Measurements from ENCODE around the gene DENND1A.
"Not testable (repeated sequence)": the region's sequence is repeated elsewhere in the genome, so short reads cannot be mapped to it uniquely, and the experiment has no call there.

Gene DENND1A

GRCh38 chr9:123825342-123826060 is 104.4 kb downstream of the DENND1A start:
- TF ChIP-seq CTCF (IDR thresholded peaks at IDR 0.05; ENCODE audit: insufficient read depth, missing control alignments) = no peak
- FAIRE-seq = no peak
- DNase-seq (ENCODE audit: insufficient read length, low spot score) = no peak

- no peak for FAIRE-seq
- no peak for TF ChIP-seq CTCF (IDR thresholded peaks at IDR 0.05; ENCODE audit: insufficient read depth, missing control alignments)
- DNase-seq (ENCODE audit: insufficient read length, low spot score) = no peak
Observed at GRCh38 chr9:123823194-123823947, 106.6 kb downstream of the DENND1A start.

- TF ChIP-seq CTCF (IDR thresholded peaks at IDR 0.05; ENCODE audit: insufficient read depth, missing control alignments) = no peak
- no peak for DNase-seq (ENCODE audit: insufficient read length, low spot score)
- FAIRE-seq = peak; percentile 71
Observed at GRCh38 chr9:123821619-123822018, 108.3 kb downstream of the DENND1A start.

- no peak for DNase-seq (ENCODE audit: insufficient read length, low spot score)
- no peak for FAIRE-seq
- no peak for TF ChIP-seq CTCF (IDR thresholded peaks at IDR 0.05; ENCODE audit: insufficient read depth, missing control alignments)
Observed at GRCh38 chr9:123820139-123820538, 109.8 kb downstream of the DENND1A start.

- FAIRE-seq (no peak), DNase-seq (ENCODE audit: insufficient read length, low spot score) (no peak)
- TF ChIP-seq CTCF (IDR thresholded peaks at IDR 0.05; ENCODE audit: insufficient read depth, missing control alignments) = no peak
Observed at GRCh38 chr9:123816817-123817472, 113.0 kb downstream of the DENND1A start.

GRCh38 chr9:123815856-123816255 is 114.1 kb downstream of the DENND1A start:
- FAIRE-seq; DNase-seq (ENCODE audit: insufficient read length, low spot score): not testable (repeated sequence)

GRCh38 chr9:123814496-123814895 is 115.4 kb downstream of the DENND1A start:
- DNase-seq (ENCODE audit: insufficient read length, low spot score) = no peak
- no peak for TF ChIP-seq CTCF (IDR thresholded peaks at IDR 0.05; ENCODE audit: insufficient read depth, missing control alignments)
- peak; percentile 55 for FAIRE-seq

Measured in D721Med (cell line).